HG03135 (cell line): ENCODE measurements around the gene FLT1.

Experiments used
- ATAC-seq: cut with Tn5 transposase; IDR thresholded peaks from one replicate; pipeline ENCODE4 v1.9.1; 2021; ENCODE audit warnings: mild to moderate bottlenecking, moderate library complexity; ENCODE audit not compliant: unreplicated experiment

FLT1 gene

DNA sequence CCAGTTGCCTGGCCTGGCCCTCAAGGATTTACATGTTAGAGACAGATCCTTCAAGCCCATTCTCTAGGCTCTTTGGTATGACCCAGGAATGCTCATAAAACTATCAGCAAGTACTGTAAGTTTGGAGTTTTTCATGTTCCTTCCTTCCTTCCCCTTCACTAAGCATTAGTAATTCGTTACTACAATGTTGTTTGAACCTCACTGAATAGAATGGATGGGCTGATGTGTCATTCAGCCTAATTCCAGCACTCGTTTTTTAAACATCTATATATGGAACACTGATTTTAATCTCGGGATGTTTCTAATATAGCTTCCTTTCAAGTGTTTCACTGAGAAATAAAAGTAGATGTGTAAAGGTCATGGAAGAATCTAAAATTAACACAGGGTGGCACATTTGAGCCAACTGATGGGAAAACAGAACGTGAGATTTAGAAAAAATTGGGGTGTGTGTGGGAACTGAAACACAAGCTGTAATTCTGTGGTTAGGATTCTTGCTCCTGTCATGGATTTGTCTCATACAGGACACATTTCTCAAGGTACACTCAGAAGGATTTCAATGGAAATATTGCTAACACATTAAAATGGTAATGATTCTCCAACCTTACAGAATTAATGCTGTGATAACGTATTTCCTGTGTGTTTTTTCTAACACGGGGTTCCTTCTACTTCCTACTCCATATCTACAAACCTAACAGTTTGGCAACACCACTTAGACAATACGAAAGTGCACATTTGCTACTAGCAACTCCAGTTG, 93.4 kb downstream of the FLT1 start:
- ATAC-seq = no peak

DNA sequence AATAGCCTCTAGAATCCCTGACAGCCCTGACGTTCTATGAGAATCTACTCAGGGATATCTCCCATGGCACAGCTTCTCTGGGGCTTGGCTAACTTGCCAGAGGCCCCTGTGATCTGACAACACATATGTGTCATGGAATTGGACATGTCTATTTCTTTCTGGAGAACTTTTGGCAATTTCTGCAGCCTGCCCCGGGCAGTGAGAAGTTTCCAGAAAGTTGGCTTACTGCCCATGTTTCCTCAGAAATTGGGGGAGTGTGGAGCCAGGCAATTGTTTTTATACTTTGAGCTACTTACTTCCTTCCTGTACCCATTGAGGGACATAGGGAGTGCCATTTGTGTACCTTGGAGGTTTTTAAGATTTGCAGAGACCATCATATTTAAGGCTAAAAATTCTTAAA, 98.9 kb downstream of the FLT1 start:
- ATAC-seq = no peak

DNA sequence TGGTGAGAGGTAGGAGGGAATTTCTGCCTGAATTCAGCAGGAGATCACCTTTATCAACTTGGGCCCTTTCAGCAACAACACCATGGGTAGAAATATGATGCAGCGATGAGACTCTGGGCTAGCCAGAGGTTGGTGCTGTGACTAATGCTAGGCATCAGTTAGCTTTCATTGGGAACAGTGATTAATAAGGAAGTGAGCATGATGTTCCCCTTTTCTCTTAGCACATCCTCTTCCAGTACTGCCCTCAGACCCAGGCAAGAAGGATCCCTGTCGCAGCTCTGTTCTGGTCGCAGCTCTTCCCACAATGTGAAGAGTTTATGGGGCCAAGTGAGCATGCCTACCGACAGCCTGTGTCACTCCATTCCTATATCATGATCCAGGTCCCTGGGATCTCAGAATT, 100.5 kb downstream of the FLT1 start:
- ATAC-seq = no peak

DNA sequence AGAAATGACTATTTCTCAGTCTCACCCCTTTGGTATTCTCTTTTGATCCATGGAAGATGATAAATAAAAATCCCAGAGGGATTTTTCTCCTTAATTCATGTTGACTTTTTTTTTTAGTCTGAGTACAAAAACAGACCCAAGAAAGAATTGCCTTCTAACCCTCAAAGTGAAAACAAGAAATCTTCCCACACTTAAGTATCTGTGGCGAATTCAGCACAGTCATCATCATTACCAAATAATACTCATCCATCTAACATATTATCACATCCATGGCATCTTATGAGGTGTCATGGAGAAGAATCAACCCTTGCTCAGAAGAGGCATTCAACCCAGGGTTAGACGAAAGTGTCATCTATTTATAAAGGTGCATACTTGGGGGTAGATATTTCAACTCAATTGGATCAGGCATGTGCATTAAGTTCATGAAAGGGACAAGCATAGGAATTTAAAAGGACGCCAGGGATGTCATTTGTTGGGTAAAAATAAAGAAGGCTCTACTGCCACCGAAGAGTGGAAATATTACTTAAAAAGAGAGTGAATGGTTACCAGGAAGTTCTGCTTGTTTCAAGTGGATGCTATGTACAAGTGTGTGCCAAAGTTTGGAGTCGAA, 101.9 kb downstream of the FLT1 start:
- no peak for ATAC-seq

DNA sequence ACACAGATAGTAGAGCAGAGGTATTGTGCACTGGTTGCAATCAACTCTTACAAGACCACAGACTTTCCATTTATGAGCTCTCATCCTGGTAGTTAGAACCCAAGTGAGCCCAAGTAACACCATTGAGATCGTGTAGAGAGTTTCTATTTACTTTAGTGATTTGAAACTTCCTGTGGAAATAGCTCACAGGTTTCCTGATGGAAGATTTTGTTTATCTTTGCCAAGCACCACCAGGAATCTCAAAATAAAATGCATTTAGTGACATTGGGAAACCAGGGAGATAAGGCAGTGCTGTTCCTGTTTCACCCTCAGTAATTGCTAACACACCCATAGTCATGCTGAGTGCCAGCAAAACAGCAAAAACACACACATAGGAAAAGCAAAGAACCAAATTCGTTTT, 102.5 kb downstream of the FLT1 start:
- no peak for ATAC-seq

DNA sequence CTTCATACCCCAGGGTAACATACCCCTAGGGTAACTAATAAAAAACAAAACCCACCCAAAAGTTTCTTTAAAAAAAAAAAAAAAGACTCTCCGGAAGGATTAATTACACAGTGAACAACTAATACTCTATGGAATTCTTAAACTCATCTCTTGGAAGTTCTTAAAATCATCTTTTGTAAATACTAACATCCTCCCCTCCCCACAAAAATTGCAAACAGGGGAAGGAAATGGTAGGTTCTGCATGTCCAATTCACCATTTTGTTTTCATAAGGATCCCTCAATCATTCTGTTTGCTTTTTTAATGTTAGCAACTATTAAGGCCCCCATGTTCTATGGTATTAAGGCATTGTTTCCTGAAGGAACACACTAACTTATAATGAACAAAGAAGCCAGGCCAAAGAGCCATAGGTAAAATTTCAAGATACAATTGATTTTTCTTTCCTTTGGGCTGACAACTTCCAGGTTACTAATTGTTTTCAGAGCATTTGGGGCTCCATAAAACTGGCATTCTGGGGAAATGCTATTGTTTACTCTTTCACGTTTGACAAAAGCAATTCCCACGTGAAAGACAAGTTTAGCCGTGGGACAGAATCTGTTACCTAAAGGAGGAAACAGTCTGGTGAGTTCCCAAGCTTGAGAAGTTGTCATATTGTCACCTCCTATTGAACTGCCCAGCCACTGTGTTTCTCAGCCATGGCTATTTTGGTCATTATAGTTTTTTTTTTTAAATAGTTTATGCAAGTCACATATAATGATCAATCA, 107.0 kb downstream of the FLT1 start:
- ATAC-seq = no peak

DNA sequence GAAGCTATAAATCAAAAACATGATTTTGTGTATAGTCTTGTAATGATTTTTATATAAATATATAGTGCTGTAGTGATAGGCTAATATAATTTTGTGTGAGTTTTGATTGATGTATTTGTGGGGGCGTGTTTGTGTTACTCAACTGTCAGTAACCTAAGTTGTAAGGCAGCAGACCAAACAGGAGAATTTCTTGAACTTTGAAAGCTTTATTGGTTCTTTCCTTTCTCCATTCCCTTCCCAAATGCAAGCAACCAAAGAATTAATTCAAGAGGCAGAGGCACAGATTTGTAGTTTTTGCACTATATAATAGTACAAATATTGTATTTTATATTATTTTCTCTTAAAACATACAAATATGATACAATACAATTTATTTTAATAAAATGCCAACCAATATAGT, 109.6 kb downstream of the FLT1 start:
- no peak for ATAC-seq

DNA sequence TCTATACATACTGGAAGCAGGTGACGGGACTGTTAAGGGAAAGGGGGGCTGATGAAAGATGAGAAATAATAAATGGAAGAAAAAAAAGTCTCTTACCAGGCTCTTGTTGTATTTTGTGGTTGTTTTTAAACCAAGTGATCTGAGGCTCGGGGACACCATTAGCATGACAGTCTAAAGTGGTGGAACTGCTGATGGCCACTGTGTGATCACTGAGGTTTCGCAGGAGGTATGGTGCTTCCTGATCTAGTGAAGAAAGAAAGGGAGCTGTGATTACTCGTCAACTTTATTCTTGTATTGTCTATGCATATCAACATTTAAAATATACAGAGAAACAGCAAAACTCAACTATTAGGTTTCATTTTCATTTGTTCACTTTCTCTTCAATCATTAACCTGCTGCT, 110.1 kb downstream of the FLT1 start:
- ATAC-seq = no peak

DNA sequence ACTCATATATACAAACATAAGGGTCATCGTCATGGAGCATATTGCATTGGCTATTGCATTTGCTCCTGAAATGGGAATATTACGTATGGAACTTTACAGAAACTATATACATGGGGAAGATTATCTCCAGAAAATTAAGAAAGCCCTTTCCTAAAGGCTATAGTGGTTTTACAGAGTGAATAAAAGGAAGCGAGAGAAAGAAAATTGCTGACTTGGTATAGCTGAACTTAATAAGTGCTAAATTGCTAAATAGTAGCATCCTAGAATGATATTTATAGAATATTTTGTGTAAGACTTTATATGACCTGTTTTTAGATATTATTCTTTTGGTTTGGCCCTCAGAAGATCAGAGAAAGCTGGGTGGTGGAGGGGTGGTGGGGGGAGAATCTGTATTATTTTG, 114.6 kb downstream of the FLT1 start:
- no peak for ATAC-seq

DNA sequence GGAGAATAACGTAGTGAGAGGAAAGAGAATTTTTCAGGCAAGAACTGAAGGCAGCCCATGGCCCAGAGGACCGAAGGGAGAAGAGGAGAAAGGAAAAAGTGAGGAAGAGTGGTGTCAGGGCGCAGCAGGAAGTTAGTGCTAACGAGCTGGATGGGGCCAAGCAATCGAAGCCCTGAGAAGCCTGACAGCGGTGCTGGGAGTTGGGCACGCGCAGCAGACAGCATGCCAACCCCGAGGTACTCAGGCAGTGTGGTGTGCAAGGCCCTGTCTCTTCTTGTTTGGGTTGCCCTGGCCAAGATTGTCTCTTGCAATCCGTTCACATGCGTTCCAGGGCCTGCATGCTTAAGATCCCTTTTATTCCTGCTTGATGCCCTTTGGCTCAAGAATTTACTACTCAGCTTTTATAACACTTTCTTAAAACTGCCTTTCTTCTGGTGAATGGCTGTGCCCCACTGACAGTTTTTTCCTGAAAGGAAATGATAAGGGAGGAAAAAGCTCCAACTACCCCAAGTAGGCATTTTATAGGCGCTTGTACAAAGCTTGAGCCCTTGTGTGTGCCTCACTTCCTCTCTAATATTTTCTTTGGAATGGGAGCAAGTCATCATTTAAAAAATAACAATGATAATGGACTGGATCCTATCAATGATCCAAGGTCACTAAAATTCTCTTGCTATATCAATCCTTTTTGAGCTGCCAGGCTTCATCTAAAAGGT, 115.4 kb downstream of the FLT1 start:
- ATAC-seq = no peak

DNA sequence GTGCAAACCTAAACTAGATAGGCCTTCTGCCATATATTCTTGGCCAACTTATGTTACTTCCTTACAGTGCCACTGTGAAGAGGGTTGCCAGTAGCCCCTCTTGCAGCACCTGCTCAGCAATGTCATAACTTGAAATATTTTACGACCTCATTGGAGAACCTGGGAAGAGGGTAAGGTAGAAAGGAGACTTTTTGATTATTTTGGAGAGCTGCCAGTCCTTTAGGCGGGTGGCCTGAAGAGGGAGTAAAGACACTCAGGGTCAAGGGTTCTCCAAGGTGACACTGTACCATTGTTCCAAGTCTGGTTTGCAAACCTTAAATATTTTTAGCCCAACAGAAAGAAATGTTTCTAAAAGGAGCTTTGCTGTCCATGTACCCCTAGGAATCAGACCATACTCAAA, 118.3 kb downstream of the FLT1 start:
- ATAC-seq = no peak

DNA sequence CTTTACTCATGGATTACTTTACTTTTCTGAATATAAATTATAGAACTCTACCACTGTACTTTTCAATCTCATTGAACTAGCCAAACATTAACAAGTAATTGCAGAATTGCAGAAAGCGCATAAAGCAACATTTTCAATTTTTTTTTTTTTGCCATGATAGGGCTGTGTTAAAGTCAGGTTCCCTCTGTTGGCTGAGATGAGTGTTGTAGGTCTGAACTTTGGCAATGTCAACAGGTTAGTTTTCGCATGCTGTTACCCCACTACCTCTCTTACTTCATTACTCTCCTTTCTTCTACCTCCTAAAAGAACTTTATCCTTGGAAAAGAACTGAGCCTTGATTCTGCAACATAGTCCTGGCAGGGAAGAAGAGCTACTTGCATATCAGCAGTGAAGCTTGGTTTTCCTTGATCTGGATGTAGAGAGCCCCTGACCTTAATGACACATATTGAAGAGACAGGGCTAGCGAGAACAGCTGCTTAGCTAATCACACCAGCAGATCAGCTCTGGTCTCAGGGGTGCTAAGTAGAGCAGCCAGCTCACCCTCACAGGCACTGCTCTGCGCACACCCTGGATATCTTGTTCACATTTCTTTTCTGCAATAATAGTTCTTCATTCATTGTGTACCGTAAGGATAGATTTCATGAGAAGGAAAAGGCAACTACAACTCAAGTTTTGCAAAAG, 119.5 kb downstream of the FLT1 start:
- no peak for ATAC-seq

DNA sequence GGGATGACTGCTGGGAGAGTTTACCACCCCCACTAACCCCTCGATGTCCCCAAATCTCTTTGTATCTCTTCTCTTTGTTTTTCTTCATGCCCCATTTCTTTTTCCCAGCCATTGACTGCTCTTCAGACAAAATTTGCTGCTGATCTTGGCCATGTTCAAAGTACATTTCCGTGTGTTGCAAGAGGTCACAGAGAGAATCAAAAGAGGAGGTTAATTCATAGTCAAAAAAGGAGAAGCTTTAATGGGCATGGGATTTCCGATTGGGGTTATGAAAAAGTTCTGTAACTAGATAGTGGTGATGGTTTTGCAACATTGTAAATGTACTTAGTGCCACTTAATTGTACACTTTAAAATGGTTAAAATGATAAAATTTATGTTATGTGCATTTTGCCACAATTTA, 121.1 kb downstream of the FLT1 start:
- no peak for ATAC-seq

DNA sequence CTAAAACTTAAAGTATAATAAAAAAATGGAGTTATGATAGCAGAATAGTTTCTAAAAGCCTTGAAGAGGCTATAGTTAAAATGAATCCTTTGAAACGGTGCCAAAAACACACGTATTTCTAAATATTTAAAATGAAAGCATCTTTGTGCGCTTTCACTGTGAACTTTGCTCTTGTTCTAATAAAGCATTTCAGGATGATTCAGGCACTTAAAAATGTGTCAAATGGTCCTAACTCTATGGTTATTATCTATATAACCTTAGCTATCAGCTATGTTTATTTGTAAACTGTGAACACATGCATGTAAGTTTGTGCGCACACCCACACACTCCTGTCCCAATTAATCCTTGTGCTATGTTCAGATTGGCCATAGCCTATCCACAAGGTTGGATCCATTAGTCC, 124.5 kb downstream of the FLT1 start:
- ATAC-seq = no peak

DNA sequence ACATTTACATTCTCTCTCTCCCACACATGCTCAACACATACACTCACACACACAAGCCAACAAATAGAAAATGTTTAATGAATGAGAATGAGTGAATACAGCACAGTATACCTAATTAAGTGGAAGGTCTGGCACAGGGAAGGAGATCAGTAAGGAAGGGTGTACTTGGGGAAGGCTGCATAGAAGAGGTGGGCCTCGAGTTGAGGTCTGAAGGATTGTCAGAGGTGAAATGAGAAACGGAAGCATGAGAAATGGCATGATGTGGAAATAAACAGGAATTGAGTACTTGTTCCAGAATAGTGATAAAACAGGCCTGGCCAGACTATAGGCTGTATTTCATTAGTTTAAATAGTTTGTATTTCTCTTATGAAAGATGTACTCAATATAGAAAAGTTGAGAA, 136.2 kb downstream of the FLT1 start:
- no peak for ATAC-seq

DNA sequence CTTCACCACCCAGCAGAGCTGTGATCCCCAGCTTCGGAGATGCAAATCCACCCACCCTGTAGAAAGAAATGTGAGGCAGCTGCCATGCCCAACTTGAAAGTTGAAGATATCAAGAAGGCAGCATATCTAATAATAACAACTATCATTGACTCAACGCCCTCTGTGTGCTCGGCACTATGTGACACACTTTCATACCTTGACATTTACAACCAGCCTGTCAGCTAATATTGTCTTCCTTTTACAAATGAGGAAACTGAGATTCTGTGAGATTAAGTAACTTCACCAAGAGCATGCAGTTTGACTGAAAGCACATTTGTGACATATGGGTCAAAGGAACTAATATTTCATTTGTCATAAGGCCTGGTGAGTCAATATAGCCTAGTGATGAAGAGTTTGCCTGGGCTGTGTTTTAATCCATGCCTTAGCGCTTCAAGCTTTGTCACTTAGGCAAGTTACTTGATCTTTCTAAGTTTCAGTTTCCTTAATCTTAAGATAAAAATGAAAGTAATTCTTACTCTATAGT, 137.0 kb downstream of the FLT1 start:
- no peak for ATAC-seq

DNA sequence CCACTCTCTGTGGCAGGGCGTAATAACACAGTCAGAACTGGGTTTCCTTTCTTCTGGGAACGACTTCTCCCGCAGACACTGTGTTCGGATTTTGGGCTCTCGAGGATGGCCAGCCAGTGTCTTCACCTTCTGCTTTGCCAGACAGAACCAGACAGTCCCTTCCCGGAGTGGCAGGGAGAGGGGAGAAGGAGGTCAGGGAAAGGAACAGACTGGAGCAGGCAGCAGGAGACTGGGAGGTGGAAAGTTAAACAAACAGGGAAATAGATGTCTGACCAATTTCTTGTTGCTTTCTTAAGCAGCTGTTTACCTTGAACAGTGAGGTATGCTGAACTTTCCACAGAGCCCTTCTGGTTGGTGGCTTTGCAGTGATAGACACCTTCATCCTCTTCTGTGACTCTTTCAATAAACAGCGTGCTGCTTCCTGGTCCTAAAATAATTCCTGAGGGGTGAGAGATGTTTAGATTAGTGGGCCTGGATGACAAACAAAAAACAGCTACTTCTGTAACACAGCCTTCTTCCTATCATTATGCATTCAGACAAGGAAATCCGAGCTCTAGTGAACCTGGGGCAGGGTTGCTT, 137.6 kb downstream of the FLT1 start:
- ATAC-seq = no peak

DNA sequence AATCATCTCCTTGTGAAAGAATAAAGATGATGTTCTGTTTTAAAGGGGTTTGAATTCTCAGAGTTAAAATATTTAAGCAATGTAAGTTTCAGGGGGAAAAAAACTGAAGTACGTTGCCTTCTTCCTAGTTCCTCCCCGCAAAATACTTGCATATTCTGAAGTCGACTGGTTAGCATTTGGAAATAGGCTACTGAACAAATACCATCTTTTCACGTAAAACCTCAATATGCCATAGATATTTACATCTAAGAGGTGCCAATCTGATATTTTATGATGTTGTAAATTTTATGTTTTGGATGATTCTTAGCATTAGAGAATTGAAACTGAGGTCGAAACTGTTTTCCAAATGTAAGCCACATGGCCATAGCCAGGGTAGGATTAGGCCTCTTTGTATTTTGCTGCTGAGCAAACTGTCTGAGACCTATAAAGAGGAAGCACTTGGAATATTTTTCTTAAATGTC, 138.3 kb downstream of the FLT1 start:
- no peak for ATAC-seq

DNA sequence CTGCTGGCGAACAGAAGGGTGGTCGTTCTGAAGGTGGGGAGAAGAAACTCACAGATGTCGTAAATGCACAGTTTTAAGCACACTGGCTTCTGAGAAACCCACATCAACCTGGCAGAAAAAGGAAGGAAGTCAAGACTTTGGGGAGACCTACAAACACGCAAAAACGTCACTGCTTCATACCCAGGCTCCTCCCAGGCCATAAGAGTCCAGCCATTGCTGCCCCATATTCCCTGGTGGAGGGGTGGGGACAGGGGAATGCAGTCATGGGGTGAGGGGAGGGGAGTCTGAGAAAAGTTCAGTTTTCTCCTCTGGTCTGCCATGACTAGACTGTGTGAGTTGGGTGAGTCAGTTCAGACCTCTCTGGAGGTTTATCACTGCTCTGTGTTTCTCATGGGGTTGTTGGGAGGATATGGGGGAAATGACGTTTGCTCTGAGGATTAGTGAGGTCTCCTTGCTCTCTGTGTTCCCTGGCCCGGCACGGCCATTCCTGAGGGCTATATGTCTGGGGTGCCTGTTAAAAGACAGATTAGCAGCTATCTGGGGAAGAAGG, 139.0 kb downstream of the FLT1 start:
- no peak for ATAC-seq
